Activated T-cell treated with anti-CD3 and anti-CD28 coated beads for 1 hour (primary cell): ENCODE results near the gene AGBL1.

Source experiments
- DNase-seq: peaks from one replicate; pipeline ENCODE4 v3.0.0-alpha.2; 2020; ENCODE audit warnings: low read depth

AGBL1 gene

DNA sequence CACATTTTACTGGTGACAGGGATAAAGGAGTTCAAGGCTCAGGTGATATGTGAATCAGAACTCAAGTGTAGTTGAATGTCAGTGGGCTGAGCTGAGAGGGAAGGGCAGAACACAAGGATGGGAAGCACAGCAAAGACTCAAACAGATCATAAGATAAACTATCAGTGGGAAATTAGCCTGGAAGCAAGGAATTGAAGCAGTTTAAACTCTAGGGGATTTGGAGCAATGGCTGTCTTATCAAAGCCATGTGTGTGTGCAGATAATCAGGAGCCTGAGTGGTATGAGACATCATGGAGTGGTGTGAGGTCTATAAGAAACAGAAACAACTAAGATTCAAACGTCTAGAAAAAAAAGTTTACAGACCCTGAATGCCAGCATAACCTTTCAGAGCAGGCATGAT is 634.6 kb downstream of the AGBL1 start:
- no peak for DNase-seq

DNA sequence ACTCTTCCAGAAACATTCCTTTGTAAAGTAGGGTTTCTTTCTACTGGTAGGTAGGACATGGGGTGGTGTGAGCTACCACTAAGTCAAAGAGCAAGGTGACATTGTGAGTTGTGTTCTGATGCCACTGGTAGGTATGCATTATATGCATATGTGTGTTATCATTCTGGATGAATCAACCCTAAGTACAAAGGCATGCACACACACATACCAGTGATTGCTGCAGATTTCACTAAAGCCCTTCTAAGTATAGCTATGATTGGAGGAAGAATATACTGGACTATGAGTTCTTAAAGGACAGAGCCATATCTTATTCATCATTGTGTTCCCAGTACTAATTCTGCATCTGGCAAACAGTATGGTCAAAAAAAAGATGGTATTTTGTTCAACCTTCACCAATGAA is 646.0 kb downstream of the AGBL1 start:
- DNase-seq: no peak

DNA sequence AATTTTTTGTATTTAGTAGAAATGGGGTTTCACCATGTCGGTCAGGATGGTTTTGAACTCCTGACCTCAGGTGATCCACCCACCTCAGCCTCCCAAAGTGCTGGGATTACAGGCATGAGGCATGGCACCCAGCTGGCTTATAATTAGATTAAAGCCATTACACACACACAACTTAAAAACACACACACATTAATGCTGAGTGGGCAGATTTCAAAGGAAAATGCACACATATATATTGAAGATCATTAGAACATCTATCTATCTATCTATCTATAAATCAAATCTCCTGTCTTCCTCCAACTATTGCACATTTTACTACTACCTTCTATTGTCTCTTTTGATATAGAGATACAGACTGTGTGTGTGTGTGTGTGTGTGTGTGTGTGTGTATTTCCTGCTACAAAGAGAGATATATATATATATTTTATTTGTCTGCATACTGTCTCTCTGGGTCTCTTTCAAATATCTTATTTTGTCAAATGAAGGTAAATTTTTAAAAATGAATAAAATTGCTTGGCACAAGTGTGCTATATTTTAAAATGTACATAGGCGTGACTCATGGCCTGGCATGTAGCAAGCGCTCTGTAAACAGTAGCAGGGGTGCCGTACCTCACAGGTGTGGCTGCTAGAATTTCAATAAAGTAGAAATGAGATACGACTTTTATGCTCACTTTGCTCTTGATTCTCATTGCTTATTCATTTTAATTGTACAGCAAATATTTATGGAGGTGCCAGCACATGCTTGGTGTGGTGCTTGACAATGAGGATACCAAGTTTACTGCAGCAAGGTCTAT is 655.8 kb downstream of the AGBL1 start:
- no peak for DNase-seq

DNA sequence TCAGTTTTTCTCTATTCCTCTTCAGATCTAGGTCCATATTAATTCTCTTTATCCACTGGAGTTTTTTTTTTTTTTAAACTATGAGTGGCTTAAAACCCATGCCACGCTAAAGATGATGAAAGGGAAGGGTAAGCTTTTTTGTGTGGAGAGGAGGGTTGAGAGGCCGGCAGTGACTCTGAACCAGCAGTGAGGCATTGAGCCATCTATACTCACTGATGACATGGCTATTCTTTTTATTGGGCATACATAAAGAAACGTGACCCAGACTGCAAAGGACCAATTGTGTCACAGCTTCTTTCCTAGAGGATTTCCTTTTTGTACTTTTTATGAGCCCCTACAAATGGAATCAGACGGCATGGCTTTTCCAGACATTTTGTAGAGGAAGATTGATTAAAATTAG is 662.2 kb downstream of the AGBL1 start:
- DNase-seq: no peak

DNA sequence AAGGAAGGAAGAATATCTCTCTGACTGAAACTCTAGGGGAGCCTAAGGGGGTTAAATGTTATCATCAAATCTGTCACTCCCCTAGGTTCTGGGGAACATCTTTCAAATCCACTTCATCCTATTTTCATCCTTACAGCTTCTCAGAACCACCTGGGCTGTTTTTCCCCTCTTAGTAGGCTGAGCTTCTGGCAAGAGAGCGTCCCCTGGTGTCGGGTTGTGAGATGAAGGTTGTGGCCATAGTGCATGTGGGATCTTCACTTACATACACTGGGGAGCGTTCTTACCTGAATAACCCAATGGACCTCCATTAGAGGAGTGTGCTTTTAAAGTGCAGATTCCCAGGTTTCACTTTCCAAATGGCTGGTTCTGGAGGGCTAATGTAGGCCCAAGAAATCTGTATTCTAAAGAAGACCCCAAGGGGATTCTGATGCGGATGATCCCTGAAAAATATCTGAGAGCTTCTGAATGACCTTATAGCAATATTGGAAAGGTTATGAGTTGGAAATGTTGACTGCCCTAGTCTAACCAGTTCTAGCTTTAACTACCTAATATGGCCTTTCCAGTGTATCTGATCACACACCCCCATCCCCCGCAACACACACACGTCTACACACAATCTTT is 663.7 kb downstream of the AGBL1 start:
- peak; percentile 37 for DNase-seq

DNA sequence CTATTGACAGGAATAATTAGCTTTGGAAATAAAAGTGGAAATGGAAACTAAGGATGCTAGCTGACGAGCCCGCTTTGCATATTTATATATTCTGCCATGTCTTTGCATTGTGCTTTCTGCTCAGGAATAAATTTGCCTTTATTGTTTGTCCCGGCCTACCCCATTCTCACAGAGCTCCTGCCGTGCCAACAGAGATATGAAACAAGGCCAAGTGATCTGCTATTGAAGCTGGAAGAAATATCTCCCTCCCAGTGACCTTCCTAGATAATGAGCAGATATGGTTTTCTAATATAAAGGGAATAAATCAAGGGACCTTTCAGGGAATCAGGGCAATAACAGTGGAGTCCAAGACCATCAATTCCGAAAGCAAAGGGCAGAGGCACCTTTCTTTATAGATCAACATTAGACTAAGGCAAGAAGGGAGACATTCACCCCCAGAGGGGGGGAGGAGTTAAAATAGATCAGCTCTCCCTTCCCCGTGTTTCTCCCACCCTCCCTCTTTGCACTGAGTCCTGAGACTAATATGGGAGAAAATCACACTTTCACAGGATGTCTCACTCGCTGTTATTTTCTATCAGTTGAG is 664.6 kb downstream of the AGBL1 start:
- no peak for DNase-seq

DNA sequence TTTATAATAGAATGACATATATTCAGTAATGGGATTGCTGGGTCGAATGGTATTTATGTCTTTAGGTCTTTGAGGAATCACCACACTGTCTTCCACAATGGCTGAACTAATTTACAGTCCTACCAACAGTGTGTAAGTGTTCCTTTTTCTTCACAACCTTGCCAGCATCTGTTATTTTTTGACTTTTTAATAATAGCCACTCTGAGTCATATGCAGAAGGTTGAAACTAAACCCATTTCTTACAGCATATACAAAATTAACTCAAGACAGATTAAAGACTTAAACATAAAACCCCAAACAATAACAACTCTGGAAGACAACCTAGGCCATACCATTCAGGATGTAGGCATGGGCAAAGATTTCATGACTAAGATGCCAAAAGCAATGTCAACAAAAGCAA is 671.4 kb downstream of the AGBL1 start:
- DNase-seq: no peak

DNA sequence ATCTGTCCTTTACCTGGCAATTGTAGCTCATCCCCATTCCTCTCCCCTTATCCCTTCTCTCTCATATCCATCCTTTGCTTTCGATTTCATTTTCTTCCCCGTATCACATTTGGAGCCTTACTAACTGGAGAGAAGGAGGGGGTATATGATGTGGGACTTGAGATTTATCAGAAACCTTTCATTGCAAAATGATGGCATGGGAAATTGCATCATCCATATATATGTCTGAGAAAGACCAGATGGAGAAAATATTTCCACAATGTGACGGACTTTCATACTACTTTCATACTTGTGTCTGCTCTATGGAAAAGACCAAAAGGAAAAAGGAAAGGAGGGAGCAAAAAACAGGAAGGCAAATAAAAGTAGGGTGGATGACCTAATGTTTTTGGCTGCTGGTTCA is 675.2 kb downstream of the AGBL1 start:
- DNase-seq: no peak

DNA sequence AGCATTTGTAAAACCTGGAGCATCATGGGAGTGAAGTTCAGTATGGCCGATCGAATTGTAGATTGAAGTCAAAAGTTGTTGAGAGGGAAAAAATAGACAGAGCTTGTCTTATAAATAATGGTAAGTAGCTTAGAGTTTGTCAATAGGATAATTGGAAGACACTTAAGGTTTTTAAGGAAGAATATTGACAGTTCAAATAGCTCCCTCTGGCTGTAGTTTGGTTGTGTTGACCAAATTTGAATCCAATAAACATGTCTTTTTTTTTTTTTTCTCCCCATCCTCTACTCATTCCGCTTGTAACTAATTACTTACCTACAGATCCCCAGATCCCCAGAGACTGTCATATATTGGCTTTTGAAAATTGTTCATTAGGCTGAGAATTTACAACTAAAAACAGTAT is 677.0 kb downstream of the AGBL1 start:
- DNase-seq: no peak

DNA sequence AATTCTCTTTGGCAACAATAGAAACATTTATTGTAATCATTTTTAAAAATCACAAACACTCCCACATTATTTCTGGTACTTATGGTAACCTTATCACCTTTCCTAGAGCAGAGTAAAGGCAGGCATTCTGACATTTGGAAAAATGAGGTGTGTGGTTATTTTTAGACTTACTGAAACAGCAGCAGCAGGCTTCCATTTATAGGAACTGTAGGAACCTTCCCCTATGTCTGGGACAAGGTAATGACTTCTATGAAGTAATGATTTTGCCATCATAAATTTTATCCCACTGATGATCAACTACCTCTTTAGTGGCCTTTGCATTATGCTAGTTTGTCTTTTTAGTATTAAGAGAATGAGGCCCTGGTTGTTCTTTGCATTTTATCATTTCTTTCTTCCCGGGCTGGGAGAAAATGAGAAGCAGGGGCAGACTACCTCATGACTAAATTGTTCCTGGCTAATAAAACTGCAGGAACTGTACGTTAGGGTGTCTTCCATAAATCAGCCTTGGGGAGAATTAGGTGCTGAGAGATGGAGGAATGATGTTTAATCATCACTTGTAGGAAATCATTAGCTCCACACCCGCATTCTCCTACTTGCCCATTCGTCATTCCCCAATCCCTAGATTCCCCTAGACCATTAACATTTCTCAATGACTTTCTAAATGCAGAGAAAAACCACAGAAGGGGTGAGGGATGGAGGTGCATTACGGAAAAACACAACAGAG is 680.3 kb downstream of the AGBL1 start:
- no peak for DNase-seq

DNA sequence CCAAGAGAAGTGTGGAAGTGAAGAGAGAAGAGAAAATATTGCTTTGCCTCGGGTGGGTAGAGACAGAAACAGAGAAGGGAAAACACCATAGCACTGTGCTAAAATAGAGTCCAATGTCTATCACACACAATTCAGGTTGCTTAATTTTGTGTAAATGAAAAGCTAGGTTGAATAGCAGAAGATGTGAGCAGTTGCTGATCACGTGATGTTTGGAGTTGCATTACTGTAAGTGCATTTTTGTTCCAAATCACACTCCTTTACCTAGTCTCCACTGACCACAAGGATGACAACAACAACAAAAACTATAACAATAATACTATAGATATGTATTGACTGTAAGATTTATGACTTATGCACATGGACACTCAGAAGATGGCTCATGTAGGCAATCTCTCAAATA is 683.2 kb downstream of the AGBL1 start:
- no peak for DNase-seq

DNA sequence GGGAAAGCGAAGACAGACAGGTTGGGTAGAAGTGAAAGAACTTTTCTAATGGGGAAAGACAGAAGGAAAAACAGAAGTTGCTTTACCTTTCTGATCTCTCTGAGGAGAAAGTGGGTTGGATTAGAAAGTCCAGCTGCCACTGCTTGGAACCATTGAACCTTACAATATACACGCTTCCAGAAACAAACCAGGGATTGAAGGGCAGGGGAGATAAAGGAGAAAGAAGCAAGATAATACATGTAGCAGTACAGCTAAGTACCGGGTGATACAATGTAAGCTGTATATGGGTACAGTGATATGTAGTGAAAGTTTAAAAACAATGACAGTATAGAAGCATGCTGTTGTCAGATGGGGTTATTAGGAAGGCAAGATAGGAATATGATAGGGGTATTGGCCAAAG is 684.4 kb downstream of the AGBL1 start:
- DNase-seq: no peak

DNA sequence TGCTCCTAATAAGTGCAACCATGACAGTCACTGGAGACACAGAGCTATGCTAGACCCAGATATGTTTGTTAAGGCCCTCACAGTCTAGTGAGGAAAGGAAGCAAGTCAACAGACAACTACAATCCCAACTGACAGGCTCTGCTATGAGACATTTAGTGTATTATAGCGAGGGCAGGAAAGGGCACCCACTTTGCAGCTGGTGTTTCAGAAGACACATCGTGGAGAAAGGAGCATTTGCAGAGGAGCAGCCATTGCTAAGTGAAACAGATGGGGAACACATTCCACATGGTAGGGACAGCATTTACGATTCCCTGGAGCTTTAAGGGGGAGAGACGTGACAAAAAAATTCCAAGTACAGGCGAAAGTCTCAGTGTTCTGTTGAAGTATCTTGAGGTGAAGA is 685.6 kb downstream of the AGBL1 start:
- DNase-seq: no peak

DNA sequence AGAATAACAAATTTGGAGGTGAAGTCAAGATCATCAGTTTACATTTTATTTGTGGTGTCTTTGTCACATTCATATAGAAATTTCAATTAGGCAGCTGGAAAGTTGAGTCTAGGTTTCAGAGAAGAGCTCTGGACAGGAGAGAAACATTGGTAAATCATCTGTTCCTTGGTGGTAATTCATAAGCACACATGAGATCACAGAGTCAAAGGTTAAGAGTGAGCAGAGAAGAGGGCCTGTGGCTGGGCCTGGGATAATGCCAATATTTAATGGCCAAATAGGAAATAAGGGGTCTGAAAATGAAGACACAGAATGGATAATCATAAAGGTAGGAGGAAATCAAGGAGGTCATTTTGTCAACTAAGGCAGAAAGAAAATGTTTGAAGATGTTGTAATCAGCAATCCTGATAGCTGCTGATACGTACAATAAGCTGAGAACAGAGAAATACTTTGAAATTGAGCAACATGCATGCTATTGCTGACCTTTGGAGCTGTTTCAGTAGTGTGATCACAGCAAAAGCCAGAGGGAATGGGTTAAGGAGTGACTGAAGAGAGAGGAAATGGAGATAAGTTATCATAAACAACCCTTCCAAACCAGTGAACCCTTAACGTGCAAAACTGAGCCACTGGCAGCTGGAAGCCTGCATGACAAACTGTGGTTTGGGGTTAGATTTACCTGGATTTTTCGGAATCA is 692.8 kb downstream of the AGBL1 start:
- no peak for DNase-seq

DNA sequence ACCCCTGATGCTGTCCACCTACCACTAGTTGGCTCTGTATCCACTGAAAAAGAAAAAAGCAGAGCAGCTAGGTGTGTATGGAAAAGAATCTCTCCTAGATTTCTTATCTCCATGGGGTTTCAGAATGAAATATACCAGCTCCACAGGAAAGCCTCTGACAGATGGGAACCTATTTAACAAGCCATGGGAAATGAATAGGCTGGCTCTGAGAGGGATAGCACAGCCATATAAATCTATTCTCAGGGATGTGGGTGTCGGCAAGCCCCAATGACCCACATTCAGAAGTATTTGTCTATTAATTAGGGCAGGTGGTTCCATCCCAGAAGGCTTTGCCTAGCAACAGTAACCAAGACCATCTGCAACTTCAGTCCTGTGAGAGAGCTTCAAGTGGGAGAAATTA is 694.1 kb downstream of the AGBL1 start:
- no peak for DNase-seq

DNA sequence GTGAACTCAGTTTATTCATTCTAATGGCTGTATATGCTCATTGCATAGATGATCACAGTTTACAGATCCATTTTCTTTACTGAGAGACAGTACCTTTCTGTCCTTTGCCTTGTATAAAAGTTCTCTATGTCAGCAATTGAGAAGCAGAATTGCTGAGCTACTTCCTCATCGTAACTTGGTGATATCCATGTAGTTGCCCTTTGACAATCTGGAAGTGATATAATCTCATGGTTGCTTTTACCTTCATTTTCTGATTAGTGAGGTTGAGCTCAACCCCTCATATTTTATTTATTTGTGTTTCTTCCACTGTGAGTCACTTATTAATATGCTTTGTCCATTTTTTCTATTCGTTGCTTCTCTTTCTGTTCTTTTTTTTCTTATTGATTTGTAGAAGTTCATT is 696.5 kb downstream of the AGBL1 start:
- DNase-seq: no peak

DNA sequence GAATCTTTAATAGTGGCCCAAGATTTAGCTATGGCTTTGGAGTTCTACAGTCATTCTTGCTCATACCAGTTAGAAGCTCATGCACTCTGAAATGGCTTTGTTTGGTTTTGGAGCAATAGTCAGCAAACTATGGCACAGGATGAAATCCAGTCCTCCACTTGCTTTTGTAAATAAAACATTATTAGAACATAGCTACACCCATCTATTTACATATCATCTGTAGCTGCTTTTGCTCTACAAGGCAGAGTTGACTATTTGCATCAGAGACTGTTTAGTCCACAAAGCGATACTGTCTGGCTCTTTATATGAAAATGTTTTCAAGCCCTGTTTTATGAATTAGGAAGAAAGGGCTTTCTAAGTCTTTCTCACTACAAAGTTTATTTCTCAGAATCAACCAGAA is 716.9 kb downstream of the AGBL1 start:
- no peak for DNase-seq

DNA sequence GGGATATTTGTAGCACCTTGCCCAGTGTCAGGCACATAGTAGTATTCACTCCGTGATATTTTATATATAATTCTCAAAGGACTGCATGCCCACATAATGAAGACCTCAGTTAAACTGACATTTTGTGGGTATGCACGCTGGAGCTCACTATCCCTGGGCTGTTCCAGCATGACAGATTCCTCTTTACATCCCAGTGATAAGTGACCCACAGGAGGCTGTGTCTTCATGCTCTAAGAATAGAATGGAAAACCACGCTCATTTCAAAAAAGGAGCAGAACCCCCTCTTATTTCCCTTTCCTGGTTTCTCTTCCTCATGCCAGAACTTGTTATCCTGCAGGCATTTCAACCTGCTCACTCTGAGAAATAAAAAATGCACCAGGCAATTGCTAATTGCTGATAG is 717.5 kb downstream of the AGBL1 start:
- DNase-seq: no peak

DNA sequence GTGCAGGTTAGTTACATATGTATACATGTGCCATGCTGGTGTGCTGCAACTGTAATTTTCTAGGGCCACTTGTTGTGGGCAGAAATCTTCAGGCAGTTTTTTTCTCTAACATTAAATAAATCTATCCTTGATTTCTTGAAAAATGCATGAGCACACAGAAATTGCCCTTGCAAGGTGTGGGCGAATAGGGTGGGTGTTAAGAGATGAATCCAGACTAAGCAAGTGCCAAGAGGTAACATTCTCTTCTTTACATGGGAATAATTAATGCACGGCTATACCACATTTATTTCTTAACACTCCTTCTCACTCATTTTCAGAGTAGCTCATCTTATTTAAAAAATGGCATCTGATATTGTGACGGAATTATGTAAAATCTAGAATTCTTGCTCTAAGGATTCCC is 719.6 kb downstream of the AGBL1 start:
- no peak for DNase-seq

DNA sequence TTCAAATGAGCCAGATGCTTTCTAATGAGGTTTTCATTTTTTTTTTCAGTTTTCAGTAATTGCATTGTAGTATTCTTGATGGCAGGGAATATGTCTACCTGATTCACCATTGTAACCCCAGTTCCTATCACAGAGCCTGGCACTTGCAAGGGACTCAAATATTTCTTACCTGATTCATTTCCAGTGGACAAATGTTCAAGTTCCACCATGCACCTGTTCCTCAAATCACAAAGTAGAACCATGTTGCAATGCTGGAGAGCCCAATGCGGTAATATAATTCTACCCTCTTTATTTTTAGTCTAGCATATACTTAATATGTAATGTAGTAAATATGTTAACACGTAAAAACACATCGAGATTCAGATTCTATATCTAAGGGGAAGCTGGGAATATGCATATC is 722.6 kb downstream of the AGBL1 start:
- DNase-seq: no peak

DNA sequence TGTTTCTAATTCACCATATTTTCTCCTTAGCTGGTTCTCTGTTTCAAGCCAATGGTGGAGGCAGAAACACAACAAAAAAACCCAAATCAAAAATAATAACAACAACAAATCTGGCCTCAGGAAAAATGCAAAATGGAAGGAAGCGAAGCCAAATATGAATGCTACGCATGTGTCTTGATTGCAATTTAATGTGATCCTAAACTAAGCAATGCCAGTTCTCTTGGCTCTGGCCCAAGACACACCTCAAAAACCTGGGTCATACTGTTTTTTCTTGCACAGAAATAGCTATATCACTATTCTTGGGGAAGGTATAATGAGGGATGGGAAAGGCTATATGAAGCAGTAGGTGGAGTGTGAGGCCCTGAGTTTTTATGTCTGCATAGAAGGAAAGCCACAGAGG is 724.7 kb downstream of the AGBL1 start:
- no peak for DNase-seq

DNA sequence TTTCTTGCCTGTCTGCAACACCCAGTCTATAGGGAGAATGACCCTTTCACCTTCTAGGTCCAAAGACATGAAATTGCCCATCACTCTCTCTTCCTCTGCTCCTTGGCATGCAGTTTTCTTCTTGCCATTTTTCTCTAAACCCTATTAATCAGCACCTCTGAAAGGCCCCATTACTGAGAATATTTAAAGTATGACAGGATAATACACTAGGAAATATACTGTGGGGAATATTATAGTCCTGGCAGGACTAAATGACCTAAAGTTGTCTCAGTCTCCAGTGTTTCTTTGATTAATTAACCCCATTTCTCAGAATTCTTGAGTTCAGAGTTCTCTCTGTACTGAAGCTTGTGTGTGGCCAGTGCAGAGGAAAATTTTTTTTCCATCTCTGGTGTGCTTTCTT is 730.7 kb downstream of the AGBL1 start:
- DNase-seq: no peak
